GM23338 (cell line): Measurements from ENCODE around the gene SLIT1. TPM values are rescaled to one million over a fixed set of nuclear protein-coding genes. Genes with fewer than 3 reads are reported as not detected.

Source experiments
- ATAC-seq: fragments of 200-7000 bp; cut with Tn5 transposase; 3 replicates; pipeline ENCODE4 v1.9.1; 2020
- DNase-seq: peaks from one replicate; pipeline ENCODE4 v3.0.0-alpha.2; 2015; ENCODE audit warnings: low spot score
- H2AFZ ChIP-seq: fragments of 200-600 bp; sonication (generic); 2 replicates; pipeline ENCODE4 v1.8.0; 2016; ENCODE audit warnings: antibody characterized with exemption, mild to moderate bottlenecking, moderate library complexity
- H3F3A ChIP-seq: fragments of 200-600 bp; sonication (generic); replicated peaks from 2 replicates; pipeline ENCODE4 v1.8.0; 2017; ENCODE audit warnings: antibody characterized with exemption, mixed run types, low read depth
- H3K27ac ChIP-seq: fragments of 200-600 bp; sonication (generic); 2 replicates; pipeline ENCODE4 v1.6.1; 2016; ENCODE audit warnings: low read depth
- H3K27me3 ChIP-seq: fragments of 200-600 bp; sonication (generic); 2 replicates; pipeline ENCODE4 v1.8.0; 2016; ENCODE audit warnings: mild to moderate bottlenecking, mixed run types, moderate library complexity; ENCODE audit not compliant: insufficient read depth
- H3K36me3 ChIP-seq: fragments of 200-600 bp; sonication (generic); 2 replicates; pipeline ENCODE4 v1.8.0; 2016; ENCODE audit warnings: mild to moderate bottlenecking; ENCODE audit not compliant: insufficient read depth
- H3K4me1 ChIP-seq: fragments of 200-600 bp; sonication (generic); 2 replicates; pipeline ENCODE4 v1.8.0; 2016; ENCODE audit warnings: mild to moderate bottlenecking, moderate library complexity; ENCODE audit not compliant: insufficient read depth
- H3K4me2 ChIP-seq: fragments of 200-600 bp; sonication (generic); 2 replicates; pipeline ENCODE4 v1.7.1; 2017; ENCODE audit warnings: mixed run types
- H3K4me3 ChIP-seq: fragments of 200-600 bp; sonication (generic); 2 replicates; pipeline ENCODE4 v1.6.1; 2016; ENCODE audit warnings: mixed run types
- H3K79me2 ChIP-seq: fragments of 200-600 bp; sonication (generic); replicated peaks from 2 replicates; pipeline ENCODE4 v1.8.0; 2017; ENCODE audit warnings: mild to moderate bottlenecking; ENCODE audit not compliant: insufficient read depth
- H3K9me2 ChIP-seq: fragments of 200-600 bp; sonication (generic); 2 replicates; pipeline ENCODE4 v1.8.0; 2017; ENCODE audit not compliant: insufficient read depth
- H4K20me1 ChIP-seq: fragments of 200-600 bp; sonication (generic); replicated peaks from 2 replicates; pipeline ENCODE4 v1.8.0; 2017; ENCODE audit warnings: mild to moderate bottlenecking; ENCODE audit not compliant: insufficient read depth
- H3K27ac Mint-ChIP-seq: 2 replicates; pipeline ENCODE4 v1.8.0; 2020; ENCODE audit warnings: inconsistent platforms, mild to moderate bottlenecking, moderate library complexity, mixed read lengths
- H3K27me3 Mint-ChIP-seq: 3 replicates; pipeline ENCODE4 v1.8.0; 2022; ENCODE audit warnings: low read depth, mild to moderate bottlenecking, moderate library complexity, mixed read lengths, inconsistent platforms; ENCODE audit not compliant: insufficient read depth, poor library complexity
- H3K36me3 Mint-ChIP-seq: 3 replicates; pipeline ENCODE4 v1.8.0; 2021; ENCODE audit warnings: low read depth, mild to moderate bottlenecking, inconsistent platforms, moderate library complexity, mixed read lengths
- H3K4me1 Mint-ChIP-seq: 3 replicates; pipeline ENCODE4 v1.8.0; 2020; ENCODE audit warnings: mild to moderate bottlenecking, inconsistent platforms, mixed read lengths
- H3K4me3 Mint-ChIP-seq: 3 replicates; pipeline ENCODE4 v1.8.0; 2021; ENCODE audit warnings: moderate library complexity, mild to moderate bottlenecking, inconsistent platforms, mixed read lengths
- H3K9me3 Mint-ChIP-seq: 3 replicates; pipeline ENCODE4 v1.8.0; 2020; ENCODE audit warnings: moderate library complexity, mild to moderate bottlenecking, inconsistent platforms, mixed read lengths
- CREB1 ChIP-seq: fragments of 250-450 bp; sonication (Bioruptor Pico); IDR thresholded peaks from 2 replicates; pipeline ENCODE4 v1.5.0; 2020; ENCODE audit warnings: low read depth, mild to moderate bottlenecking, moderate library complexity
- EZH2 ChIP-seq: fragments of 200-600 bp; sonication (generic); IDR thresholded peaks from one replicate; pipeline ENCODE4 v1.8.0; 2017; ENCODE audit warnings: antibody characterized with exemption, mild to moderate bottlenecking, low read depth; ENCODE audit not compliant: unreplicated experiment
- EZH2phosphoT487 ChIP-seq: fragments of 200-600 bp; sonication (generic); IDR thresholded peaks from one replicate; pipeline ENCODE4 v1.8.1; 2018; ENCODE audit warnings: antibody characterized with exemption; ENCODE audit not compliant: unreplicated experiment
- JUNB ChIP-seq: IDR thresholded peaks from one replicate; pipeline ENCODE4 v1.6.1; 2016; ENCODE audit warnings: antibody characterized with exemption; ENCODE audit not compliant: unreplicated experiment
- NANOG ChIP-seq: IDR thresholded peaks from 2 replicates; pipeline ENCODE4 v1.6.1; 2016; ENCODE audit warnings: antibody characterized with exemption, borderline replicate concordance
- POLR2AphosphoS5 ChIP-seq: IDR thresholded peaks from 2 replicates; pipeline ENCODE4 v1.6.1; 2016; ENCODE audit warnings: antibody characterized with exemption, low read depth
- REST ChIP-seq: IDR thresholded peaks from one replicate; pipeline ENCODE4 v1.6.1; 2018; ENCODE audit warnings: antibody characterized with exemption; ENCODE audit not compliant: unreplicated experiment
- STAT1 ChIP-seq: IDR thresholded peaks from one replicate; pipeline ENCODE4 v1.6.1; 2016; ENCODE audit warnings: antibody characterized with exemption; ENCODE audit not compliant: unreplicated experiment
- ZNF114 ChIP-seq: fragments of 250-450 bp; sonication (Bioruptor Pico); IDR thresholded peaks from 2 replicates; pipeline ENCODE4 v1.5.0; 2020; ENCODE audit warnings: mild to moderate bottlenecking, moderate library complexity
- ZNF331 ChIP-seq: fragments of 250-450 bp; sonication (Bioruptor Pico); IDR thresholded peaks from 2 replicates; pipeline ENCODE4 v1.5.0; 2020; ENCODE audit warnings: low read depth, mild to moderate bottlenecking, moderate library complexity
- polyA plus RNA-seq: library from polyadenylated mRNA; unstranded; fragments of >200 nt; fragmentation: Nextera tagmentation; extraction: Ambion mirVana; gene quantifications from 2 replicates; pipeline ENCODE4 v1.2.1, GENCODE V29; 2016
- total RNA-seq: library from RNA; depleted of rRNA; stranded (reverse); fragments of >200 nt; shearing (Covaris generic); gene quantifications from 2 replicates; pipeline ENCODE4 v1.2.3, GENCODE V29; 2014
- TF ChIP-seq, protein P1 (sequence below): IDR thresholded peaks from 2 replicates; pipeline ENCODE4 v1.6.1; 2016; ENCODE audit warnings: antibody characterized with exemption
- TF ChIP-seq, protein P2 (sequence below), 2 experiments: fragments of 200-600 bp in 1 of 2; sonication (generic) in 1 of 2; conservative IDR thresholded peaks; 2 replicates each; pipeline versions ENCODE4 v1.5.1 to v1.6.1; 2016 to 2017; ENCODE audit warnings: antibody characterized with exemption in 2 of 2, low read depth in 2 of 2, mild to moderate bottlenecking in 2 of 2, moderate library complexity in 1 of 2
- TF ChIP-seq, protein P3 (sequence below): fragments of 250-450 bp; sonication (Bioruptor Pico); IDR thresholded peaks from 2 replicates; pipeline ENCODE4 v1.5.0; 2020; ENCODE audit warnings: mild to moderate bottlenecking, moderate library complexity

Gene SLIT1
- total and polyA plus RNA-seq, 2 experiments from 2014 or later: 0.76 to 1.7 TPM

DNA sequence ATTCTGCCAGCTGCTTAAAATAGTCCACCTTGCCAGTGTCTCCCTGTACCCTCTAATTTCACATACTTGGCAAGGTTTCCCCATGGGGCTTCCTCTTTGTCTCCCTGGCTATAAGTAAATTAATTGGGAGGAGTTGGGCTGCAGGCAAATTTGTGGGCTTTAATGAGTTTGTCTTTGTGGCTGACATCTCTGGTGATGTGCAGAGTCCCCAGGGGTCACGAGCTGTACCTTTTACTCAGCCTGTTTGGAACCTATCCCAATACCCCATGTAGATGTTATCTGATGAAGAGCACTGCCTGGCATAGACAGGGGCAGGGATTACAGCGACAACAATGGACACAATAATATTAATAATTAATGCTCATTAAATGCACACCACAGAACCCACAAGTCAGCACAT is 132.5 kb downstream of the SLIT1 start:
- no peak overlapping the region for H3K4me2 ChIP-seq
- no peak overlapping the region for H3K4me3 Mint-ChIP-seq
- no peaks in the 10 kb centered on the region for H3K4me1 ChIP-seq
- H3K9me3 Mint-ChIP-seq: no peaks in the 10 kb centered on the region
- no peak overlapping the region for H3K4me3 ChIP-seq
- no peak overlapping the region for H3K27ac ChIP-seq
- no peaks in the 10 kb centered on the region for H3K36me3 ChIP-seq
- no peak for DNase-seq
- no peak overlapping the region for H3K27ac Mint-ChIP-seq
- ATAC-seq: no peak
- no peak overlapping the region for H2AFZ ChIP-seq
- H3K79me2 ChIP-seq: no peaks in the 10 kb centered on the region
- H3F3A ChIP-seq: no peaks in the 10 kb centered on the region
- TF ChIP-seq EZH2 (no peak), REST (no peak), ZNF331 (CRISPR knock-in tag) (no peak), JUNB (no peak), EZH2phosphoT487 (no peak), ZNF114 (no peak), NANOG (no peak), CREB1 (CRISPR knock-in tag) (no peak), STAT1 (no peak), POLR2AphosphoS5 (no peak)
- TF ChIP-seq, protein P1, sequence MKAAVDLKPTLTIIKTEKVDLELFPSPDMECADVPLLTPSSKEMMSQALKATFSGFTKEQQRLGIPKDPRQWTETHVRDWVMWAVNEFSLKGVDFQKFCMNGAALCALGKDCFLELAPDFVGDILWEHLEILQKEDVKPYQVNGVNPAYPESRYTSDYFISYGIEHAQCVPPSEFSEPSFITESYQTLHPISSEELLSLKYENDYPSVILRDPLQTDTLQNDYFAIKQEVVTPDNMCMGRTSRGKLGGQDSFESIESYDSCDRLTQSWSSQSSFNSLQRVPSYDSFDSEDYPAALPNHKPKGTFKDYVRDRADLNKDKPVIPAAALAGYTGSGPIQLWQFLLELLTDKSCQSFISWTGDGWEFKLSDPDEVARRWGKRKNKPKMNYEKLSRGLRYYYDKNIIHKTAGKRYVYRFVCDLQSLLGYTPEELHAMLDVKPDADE: no peak
- TF ChIP-seq, protein P2, sequence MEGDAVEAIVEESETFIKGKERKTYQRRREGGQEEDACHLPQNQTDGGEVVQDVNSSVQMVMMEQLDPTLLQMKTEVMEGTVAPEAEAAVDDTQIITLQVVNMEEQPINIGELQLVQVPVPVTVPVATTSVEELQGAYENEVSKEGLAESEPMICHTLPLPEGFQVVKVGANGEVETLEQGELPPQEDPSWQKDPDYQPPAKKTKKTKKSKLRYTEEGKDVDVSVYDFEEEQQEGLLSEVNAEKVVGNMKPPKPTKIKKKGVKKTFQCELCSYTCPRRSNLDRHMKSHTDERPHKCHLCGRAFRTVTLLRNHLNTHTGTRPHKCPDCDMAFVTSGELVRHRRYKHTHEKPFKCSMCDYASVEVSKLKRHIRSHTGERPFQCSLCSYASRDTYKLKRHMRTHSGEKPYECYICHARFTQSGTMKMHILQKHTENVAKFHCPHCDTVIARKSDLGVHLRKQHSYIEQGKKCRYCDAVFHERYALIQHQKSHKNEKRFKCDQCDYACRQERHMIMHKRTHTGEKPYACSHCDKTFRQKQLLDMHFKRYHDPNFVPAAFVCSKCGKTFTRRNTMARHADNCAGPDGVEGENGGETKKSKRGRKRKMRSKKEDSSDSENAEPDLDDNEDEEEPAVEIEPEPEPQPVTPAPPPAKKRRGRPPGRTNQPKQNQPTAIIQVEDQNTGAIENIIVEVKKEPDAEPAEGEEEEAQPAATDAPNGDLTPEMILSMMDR (conservative IDR thresholded peaks at IDR 0.05; ENCODE audit: low read depth in 2 of 2): no peak
- TF ChIP-seq, protein P3, sequence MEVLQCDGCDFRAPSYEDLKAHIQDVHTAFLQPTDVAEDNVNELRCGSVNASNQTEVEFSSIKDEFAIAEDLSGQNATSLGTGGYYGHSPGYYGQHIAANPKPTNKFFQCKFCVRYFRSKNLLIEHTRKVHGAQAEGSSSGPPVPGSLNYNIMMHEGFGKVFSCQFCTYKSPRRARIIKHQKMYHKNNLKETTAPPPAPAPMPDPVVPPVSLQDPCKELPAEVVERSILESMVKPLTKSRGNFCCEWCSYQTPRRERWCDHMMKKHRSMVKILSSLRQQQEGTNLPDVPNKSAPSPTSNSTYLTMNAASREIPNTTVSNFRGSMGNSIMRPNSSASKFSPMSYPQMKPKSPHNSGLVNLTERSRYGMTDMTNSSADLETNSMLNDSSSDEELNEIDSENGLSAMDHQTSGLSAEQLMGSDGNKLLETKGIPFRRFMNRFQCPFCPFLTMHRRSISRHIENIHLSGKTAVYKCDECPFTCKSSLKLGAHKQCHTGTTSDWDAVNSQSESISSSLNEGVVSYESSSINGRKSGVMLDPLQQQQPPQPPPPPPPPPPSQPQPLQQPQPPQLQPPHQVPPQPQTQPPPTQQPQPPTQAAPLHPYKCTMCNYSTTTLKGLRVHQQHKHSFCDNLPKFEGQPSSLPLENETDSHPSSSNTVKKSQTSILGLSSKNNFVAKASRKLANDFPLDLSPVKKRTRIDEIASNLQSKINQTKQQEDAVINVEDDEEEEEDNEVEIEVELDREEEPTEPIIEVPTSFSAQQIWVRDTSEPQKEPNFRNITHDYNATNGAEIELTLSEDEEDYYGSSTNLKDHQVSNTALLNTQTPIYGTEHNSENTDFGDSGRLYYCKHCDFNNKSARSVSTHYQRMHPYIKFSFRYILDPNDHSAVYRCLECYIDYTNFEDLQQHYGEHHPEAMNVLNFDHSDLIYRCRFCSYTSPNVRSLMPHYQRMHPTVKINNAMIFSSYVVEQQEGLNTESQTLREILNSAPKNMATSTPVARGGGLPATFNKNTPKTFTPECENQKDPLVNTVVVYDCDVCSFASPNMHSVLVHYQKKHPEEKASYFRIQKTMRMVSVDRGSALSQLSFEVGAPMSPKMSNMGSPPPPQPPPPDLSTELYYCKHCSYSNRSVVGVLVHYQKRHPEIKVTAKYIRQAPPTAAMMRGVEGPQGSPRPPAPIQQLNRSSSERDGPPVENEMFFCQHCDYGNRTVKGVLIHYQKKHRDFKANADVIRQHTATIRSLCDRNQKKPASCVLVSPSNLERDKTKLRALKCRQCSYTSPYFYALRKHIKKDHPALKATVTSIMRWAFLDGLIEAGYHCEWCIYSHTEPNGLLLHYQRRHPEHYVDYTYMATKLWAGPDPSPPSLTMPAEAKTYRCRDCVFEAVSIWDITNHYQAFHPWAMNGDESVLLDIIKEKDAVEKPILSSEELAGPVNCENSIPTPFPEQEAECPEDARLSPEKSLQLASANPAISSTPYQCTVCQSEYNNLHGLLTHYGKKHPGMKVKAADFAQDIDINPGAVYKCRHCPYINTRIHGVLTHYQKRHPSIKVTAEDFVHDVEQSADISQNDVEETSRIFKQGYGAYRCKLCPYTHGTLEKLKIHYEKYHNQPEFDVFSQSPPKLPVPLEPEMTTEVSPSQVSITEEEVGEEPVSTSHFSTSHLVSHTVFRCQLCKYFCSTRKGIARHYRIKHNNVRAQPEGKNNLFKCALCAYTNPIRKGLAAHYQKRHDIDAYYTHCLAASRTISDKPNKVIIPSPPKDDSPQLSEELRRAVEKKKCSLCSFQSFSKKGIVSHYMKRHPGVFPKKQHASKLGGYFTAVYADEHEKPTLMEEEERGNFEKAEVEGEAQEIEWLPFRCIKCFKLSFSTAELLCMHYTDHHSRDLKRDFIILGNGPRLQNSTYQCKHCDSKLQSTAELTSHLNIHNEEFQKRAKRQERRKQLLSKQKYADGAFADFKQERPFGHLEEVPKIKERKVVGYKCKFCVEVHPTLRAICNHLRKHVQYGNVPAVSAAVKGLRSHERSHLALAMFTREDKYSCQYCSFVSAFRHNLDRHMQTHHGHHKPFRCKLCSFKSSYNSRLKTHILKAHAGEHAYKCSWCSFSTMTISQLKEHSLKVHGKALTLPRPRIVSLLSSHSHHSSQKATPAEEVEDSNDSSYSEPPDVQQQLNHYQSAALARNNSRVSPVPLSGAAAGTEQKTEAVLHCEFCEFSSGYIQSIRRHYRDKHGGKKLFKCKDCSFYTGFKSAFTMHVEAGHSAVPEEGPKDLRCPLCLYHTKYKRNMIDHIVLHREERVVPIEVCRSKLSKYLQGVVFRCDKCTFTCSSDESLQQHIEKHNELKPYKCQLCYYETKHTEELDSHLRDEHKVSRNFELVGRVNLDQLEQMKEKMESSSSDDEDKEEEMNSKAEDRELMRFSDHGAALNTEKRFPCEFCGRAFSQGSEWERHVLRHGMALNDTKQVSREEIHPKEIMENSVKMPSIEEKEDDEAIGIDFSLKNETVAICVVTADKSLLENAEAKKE: no peak
- H3K9me2 ChIP-seq: no peaks in the 10 kb centered on the region
- no peaks in the 10 kb centered on the region for H4K20me1 ChIP-seq
- H3K27me3 Mint-ChIP-seq: peaks cover 5% of the 10 kb centered on the region
- no peaks in the 10 kb centered on the region for H3K36me3 Mint-ChIP-seq
- no peaks in the 10 kb centered on the region for H3K27me3 ChIP-seq
- H3K4me1 Mint-ChIP-seq: peaks cover 14% of the 10 kb centered on the region; the same call in 2 of the 3 replicates
